GM23338 (cell line): ENCODE results near the gene ERC2. TPM values are rescaled to one million over a fixed set of nuclear protein-coding genes. Genes with fewer than 3 reads are reported as not detected.

ENCODE experiments used
- ATAC-seq: fragments of 200-7000 bp; cut with Tn5 transposase; 3 replicates; pipeline ENCODE4 v1.9.1; 2020
- DNase-seq: peaks from one replicate; pipeline ENCODE4 v3.0.0-alpha.2; 2015; ENCODE audit warnings: low spot score
- H2AFZ ChIP-seq: fragments of 200-600 bp; sonication (generic); 2 replicates; pipeline ENCODE4 v1.8.0; 2016; ENCODE audit warnings: antibody characterized with exemption, mild to moderate bottlenecking, moderate library complexity
- H3F3A ChIP-seq: fragments of 200-600 bp; sonication (generic); replicated peaks from 2 replicates; pipeline ENCODE4 v1.8.0; 2017; ENCODE audit warnings: antibody characterized with exemption, mixed run types, low read depth
- H3K27ac ChIP-seq: fragments of 200-600 bp; sonication (generic); 2 replicates; pipeline ENCODE4 v1.6.1; 2016; ENCODE audit warnings: low read depth
- H3K27me3 ChIP-seq: fragments of 200-600 bp; sonication (generic); 2 replicates; pipeline ENCODE4 v1.8.0; 2016; ENCODE audit warnings: mild to moderate bottlenecking, mixed run types, moderate library complexity; ENCODE audit not compliant: insufficient read depth
- H3K36me3 ChIP-seq: fragments of 200-600 bp; sonication (generic); 2 replicates; pipeline ENCODE4 v1.8.0; 2016; ENCODE audit warnings: mild to moderate bottlenecking; ENCODE audit not compliant: insufficient read depth
- H3K4me1 ChIP-seq: fragments of 200-600 bp; sonication (generic); 2 replicates; pipeline ENCODE4 v1.8.0; 2016; ENCODE audit warnings: mild to moderate bottlenecking, moderate library complexity; ENCODE audit not compliant: insufficient read depth
- H3K4me2 ChIP-seq: fragments of 200-600 bp; sonication (generic); 2 replicates; pipeline ENCODE4 v1.7.1; 2017; ENCODE audit warnings: mixed run types
- H3K4me3 ChIP-seq: fragments of 200-600 bp; sonication (generic); 2 replicates; pipeline ENCODE4 v1.6.1; 2016; ENCODE audit warnings: mixed run types
- H3K79me2 ChIP-seq: fragments of 200-600 bp; sonication (generic); replicated peaks from 2 replicates; pipeline ENCODE4 v1.8.0; 2017; ENCODE audit warnings: mild to moderate bottlenecking; ENCODE audit not compliant: insufficient read depth
- H3K9me2 ChIP-seq: fragments of 200-600 bp; sonication (generic); 2 replicates; pipeline ENCODE4 v1.8.0; 2017; ENCODE audit not compliant: insufficient read depth
- H4K20me1 ChIP-seq: fragments of 200-600 bp; sonication (generic); replicated peaks from 2 replicates; pipeline ENCODE4 v1.8.0; 2017; ENCODE audit warnings: mild to moderate bottlenecking; ENCODE audit not compliant: insufficient read depth
- H3K27ac Mint-ChIP-seq: 2 replicates; pipeline ENCODE4 v1.8.0; 2020; ENCODE audit warnings: inconsistent platforms, mild to moderate bottlenecking, moderate library complexity, mixed read lengths
- H3K27me3 Mint-ChIP-seq: 3 replicates; pipeline ENCODE4 v1.8.0; 2022; ENCODE audit warnings: low read depth, mild to moderate bottlenecking, moderate library complexity, mixed read lengths, inconsistent platforms; ENCODE audit not compliant: insufficient read depth, poor library complexity
- H3K36me3 Mint-ChIP-seq: 3 replicates; pipeline ENCODE4 v1.8.0; 2021; ENCODE audit warnings: low read depth, mild to moderate bottlenecking, inconsistent platforms, moderate library complexity, mixed read lengths
- H3K4me1 Mint-ChIP-seq: 3 replicates; pipeline ENCODE4 v1.8.0; 2020; ENCODE audit warnings: mild to moderate bottlenecking, inconsistent platforms, mixed read lengths
- H3K4me3 Mint-ChIP-seq: 3 replicates; pipeline ENCODE4 v1.8.0; 2021; ENCODE audit warnings: moderate library complexity, mild to moderate bottlenecking, inconsistent platforms, mixed read lengths
- H3K9me3 Mint-ChIP-seq: 3 replicates; pipeline ENCODE4 v1.8.0; 2020; ENCODE audit warnings: moderate library complexity, mild to moderate bottlenecking, inconsistent platforms, mixed read lengths
- CREB1 ChIP-seq: fragments of 250-450 bp; sonication (Bioruptor Pico); IDR thresholded peaks from 2 replicates; pipeline ENCODE4 v1.5.0; 2020; ENCODE audit warnings: low read depth, mild to moderate bottlenecking, moderate library complexity
- EZH2 ChIP-seq: fragments of 200-600 bp; sonication (generic); IDR thresholded peaks from one replicate; pipeline ENCODE4 v1.8.0; 2017; ENCODE audit warnings: antibody characterized with exemption, mild to moderate bottlenecking, low read depth; ENCODE audit not compliant: unreplicated experiment
- JUNB ChIP-seq: IDR thresholded peaks from one replicate; pipeline ENCODE4 v1.6.1; 2016; ENCODE audit warnings: antibody characterized with exemption; ENCODE audit not compliant: unreplicated experiment
- NANOG ChIP-seq: IDR thresholded peaks from 2 replicates; pipeline ENCODE4 v1.6.1; 2016; ENCODE audit warnings: antibody characterized with exemption, borderline replicate concordance
- POLR2AphosphoS5 ChIP-seq: IDR thresholded peaks from 2 replicates; pipeline ENCODE4 v1.6.1; 2016; ENCODE audit warnings: antibody characterized with exemption, low read depth
- STAT1 ChIP-seq: IDR thresholded peaks from one replicate; pipeline ENCODE4 v1.6.1; 2016; ENCODE audit warnings: antibody characterized with exemption; ENCODE audit not compliant: unreplicated experiment
- ZNF114 ChIP-seq: fragments of 250-450 bp; sonication (Bioruptor Pico); IDR thresholded peaks from 2 replicates; pipeline ENCODE4 v1.5.0; 2020; ENCODE audit warnings: mild to moderate bottlenecking, moderate library complexity
- ZNF331 ChIP-seq: fragments of 250-450 bp; sonication (Bioruptor Pico); IDR thresholded peaks from 2 replicates; pipeline ENCODE4 v1.5.0; 2020; ENCODE audit warnings: low read depth, mild to moderate bottlenecking, moderate library complexity
- polyA plus RNA-seq: library from polyadenylated mRNA; unstranded; fragments of >200 nt; fragmentation: Nextera tagmentation; extraction: Ambion mirVana; gene quantifications from 2 replicates; pipeline ENCODE4 v1.2.1, GENCODE V29; 2016
- total RNA-seq: library from RNA; depleted of rRNA; stranded (reverse); fragments of >200 nt; shearing (Covaris generic); gene quantifications from 2 replicates; pipeline ENCODE4 v1.2.3, GENCODE V29; 2014
- TF ChIP-seq, protein P1 (sequence below): IDR thresholded peaks from 2 replicates; pipeline ENCODE4 v1.6.1; 2016; ENCODE audit warnings: antibody characterized with exemption
- TF ChIP-seq, protein P2 (sequence below), 2 experiments: fragments of 200-600 bp in 1 of 2; sonication (generic) in 1 of 2; conservative IDR thresholded peaks; 2 replicates each; pipeline versions ENCODE4 v1.5.1 to v1.6.1; 2016 to 2017; ENCODE audit warnings: antibody characterized with exemption in 2 of 2, low read depth in 2 of 2, mild to moderate bottlenecking in 2 of 2, moderate library complexity in 1 of 2

ERC2 gene
- total and polyA plus RNA-seq, 2 experiments from 2014 or later: 11.8 to 13.7 TPM

DNA sequence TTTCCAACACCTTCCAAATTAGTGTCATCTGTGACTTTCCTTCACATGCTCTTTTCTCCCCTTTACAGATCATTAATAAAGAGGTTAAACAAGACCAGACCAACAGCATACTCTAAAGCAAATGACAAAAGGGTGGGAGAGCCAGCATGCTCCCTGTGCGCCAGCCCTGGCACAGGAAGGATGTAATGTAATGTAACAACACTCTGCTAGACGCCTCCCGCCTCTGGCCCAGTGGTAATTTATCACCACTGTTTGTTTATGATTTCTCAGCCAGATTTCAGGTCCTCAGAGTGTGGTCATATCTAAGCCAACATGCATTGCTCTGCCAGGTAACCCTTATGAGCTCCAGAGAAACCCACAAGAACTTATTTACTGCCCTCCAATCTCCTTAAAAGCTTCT, 791.6 kb downstream of the ERC2 start:
- no peak for ATAC-seq
- H3K36me3 Mint-ChIP-seq: no peaks in the 10 kb centered on the region

DNA sequence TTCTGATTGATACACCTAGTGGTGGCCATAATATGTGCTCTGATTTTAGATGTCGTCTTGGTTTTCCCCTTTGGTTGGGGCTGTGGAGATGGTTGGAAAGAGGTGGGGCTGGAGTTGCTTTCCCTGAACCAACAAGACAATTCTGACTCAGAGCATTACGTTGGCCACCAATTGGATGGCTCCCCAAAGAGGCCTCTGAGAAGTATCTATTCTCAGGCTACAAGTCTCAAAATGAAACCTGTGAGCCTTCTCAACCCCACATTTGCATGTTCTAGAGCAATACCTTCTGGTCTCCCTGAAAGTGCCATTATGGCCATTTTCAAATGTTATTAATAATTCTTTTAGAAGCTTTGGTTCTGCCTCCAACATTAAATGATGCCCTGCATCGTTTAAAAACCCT, 792.8 kb downstream of the ERC2 start:
- no peaks in the 10 kb centered on the region for H3K27me3 ChIP-seq
- H3K79me2 ChIP-seq: no peaks in the 10 kb centered on the region
- ATAC-seq (no peak), DNase-seq (no peak)
- Mint-ChIP-seq H3K27ac (no peak overlapping the region), H3K9me3 (no peaks in the 10 kb centered on the region), H3K4me3 (no peak overlapping the region), H3K4me1 (peaks cover 9% of the 10 kb centered on the region), H3K27me3 (no peaks in the 10 kb centered on the region), H3K36me3 (no peaks in the 10 kb centered on the region)
- no peak overlapping the region for H3K4me3 ChIP-seq
- H3F3A ChIP-seq: 0 out of 2 replicates have a peak, but pooled peaks cover 3% of the 10 kb centered on the region
- no peak overlapping the region for H3K4me2 ChIP-seq
- H3K9me2 ChIP-seq: peaks cover 10% of the 10 kb centered on the region; the same call in 1 of the 2 replicates
- no peaks in the 10 kb centered on the region; the same call in 1 of the 2 replicates for H3K4me1 ChIP-seq
- no peaks in the 10 kb centered on the region for H4K20me1 ChIP-seq
- no peaks in the 10 kb centered on the region for H3K36me3 ChIP-seq
- H3K27ac ChIP-seq: no peak overlapping the region
- H2AFZ ChIP-seq: no peak overlapping the region
- no peak for TF ChIP-seq NANOG
- TF ChIP-seq ZNF114 (CRISPR knock-in tag): no peak
- TF ChIP-seq STAT1: no peak
- no peak for TF ChIP-seq EZH2
- TF ChIP-seq, protein P1, sequence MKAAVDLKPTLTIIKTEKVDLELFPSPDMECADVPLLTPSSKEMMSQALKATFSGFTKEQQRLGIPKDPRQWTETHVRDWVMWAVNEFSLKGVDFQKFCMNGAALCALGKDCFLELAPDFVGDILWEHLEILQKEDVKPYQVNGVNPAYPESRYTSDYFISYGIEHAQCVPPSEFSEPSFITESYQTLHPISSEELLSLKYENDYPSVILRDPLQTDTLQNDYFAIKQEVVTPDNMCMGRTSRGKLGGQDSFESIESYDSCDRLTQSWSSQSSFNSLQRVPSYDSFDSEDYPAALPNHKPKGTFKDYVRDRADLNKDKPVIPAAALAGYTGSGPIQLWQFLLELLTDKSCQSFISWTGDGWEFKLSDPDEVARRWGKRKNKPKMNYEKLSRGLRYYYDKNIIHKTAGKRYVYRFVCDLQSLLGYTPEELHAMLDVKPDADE: no peak
- TF ChIP-seq ZNF331: no peak
- no peak for TF ChIP-seq CREB1 (CRISPR knock-in tag)
- TF ChIP-seq JUNB: no peak
- TF ChIP-seq, protein P2, sequence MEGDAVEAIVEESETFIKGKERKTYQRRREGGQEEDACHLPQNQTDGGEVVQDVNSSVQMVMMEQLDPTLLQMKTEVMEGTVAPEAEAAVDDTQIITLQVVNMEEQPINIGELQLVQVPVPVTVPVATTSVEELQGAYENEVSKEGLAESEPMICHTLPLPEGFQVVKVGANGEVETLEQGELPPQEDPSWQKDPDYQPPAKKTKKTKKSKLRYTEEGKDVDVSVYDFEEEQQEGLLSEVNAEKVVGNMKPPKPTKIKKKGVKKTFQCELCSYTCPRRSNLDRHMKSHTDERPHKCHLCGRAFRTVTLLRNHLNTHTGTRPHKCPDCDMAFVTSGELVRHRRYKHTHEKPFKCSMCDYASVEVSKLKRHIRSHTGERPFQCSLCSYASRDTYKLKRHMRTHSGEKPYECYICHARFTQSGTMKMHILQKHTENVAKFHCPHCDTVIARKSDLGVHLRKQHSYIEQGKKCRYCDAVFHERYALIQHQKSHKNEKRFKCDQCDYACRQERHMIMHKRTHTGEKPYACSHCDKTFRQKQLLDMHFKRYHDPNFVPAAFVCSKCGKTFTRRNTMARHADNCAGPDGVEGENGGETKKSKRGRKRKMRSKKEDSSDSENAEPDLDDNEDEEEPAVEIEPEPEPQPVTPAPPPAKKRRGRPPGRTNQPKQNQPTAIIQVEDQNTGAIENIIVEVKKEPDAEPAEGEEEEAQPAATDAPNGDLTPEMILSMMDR (conservative IDR thresholded peaks at IDR 0.05; ENCODE audit: low read depth in 2 of 2): no peak
- TF ChIP-seq POLR2AphosphoS5: no peak

More for the DNA sequence above, 791.6 kb downstream of the ERC2 start:
- Histone ChIP-seq H3K36me3 (no peaks in the 10 kb centered on the region), H3K79me2 (no peaks in the 10 kb centered on the region), H3K4me1 (no peaks in the 10 kb centered on the region; the same call in 1 of the 2 replicates), H3K27ac (no peak overlapping the region), H2AFZ (no peak overlapping the region), H3K9me2 (peaks cover 8% of the 10 kb centered on the region; the same call in 1 of the 2 replicates), H3K4me2 (no peak overlapping the region), H4K20me1 (no peaks in the 10 kb centered on the region), H3F3A (0 out of 2 replicates have a peak, but pooled peaks cover 3% of the 10 kb centered on the region), H3K4me3 (no peak overlapping the region), H3K27me3 (no peaks in the 10 kb centered on the region)
- Mint-ChIP-seq H3K9me3 (no peaks in the 10 kb centered on the region), H3K27me3 (peaks cover 2% of the 10 kb centered on the region), H3K4me1 (peaks cover 11% of the 10 kb centered on the region), H3K4me3 (no peak overlapping the region), H3K27ac (no peak overlapping the region)
- TF ChIP-seq, protein P1: no peak
- no peak for DNase-seq
